Stimulated activated CD4-positive, alpha-beta T cell treated with anti-CD3 and anti-CD28 coated beads, Interleukin-12 subunit alpha, Interleukin-12 subunit beta, amount 100 ng/mL, for 48 hours (primary cell): ENCODE measurements around the gene MACROD1.

Experiments
- DNase-seq, 3 donors: peaks; one replicate each; pipeline ENCODE4 v3.0.0-alpha.2; 2020; ENCODE audit warnings: low read depth in 2 of 3, low spot score in 1 of 3

MACROD1 gene

DNA sequence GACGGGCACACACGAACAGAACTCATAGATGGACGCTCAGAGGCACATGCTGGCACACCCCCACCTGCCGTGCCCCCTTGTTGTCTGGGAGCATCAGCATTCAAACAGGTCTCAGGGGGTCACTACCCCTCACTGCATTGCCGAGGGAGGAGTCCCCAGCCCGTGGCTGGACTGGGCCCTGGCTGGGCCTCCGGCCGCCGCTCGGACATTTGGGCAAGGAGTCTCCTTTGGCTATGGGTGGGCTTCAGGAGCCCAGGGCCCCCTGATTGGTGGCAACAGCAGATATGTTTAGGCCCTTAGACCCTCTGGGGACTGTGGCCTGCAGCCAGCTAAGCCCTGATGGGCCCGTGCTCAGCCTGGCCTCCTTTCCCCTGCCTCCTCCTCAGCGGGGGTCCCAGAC, 88.3 kb downstream of the MACROD1 start:
- DNase-seq: no peak

DNA sequence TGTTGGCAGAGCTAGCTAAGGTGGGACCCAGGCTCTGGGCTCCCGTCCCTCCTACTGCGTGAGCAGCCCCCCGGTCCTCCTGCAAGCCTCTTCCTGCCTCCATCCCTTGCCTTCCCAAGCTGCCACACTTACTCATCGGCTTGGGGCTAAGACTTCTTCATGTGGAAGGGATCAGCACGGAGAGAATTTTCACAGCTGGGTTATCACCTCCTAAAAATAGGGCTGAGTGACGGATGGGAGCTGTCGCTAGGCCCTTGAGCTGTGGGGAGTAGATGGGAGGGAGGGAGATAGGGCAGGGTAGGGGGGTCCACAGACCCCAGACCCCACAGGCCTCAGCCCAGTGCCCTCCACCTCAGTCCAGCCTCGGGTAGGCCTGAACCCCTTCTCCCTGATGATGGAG, 89.2 kb downstream of the MACROD1 start:
- DNase-seq: no peak

DNA sequence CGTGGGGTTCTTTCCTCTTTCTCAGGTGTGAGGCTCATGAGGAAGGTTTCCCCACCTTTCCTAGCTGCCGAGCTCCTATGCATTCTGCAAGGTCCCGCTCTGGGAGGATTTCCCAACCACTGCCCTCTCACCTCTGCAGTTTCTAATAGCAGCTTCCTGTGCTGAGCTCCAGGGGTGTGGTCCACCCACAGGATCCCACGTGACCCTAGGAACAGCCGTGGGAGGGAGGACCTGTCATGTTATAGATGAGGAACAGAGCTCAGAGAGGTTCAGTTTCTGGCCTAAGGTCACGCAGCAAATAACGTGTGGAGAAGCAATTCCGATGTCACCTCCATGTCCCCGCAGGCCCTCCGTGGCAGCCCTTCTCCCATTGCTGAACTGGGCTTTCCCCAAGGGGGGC, 91.7 kb downstream of the MACROD1 start:
- no peak for DNase-seq

DNA sequence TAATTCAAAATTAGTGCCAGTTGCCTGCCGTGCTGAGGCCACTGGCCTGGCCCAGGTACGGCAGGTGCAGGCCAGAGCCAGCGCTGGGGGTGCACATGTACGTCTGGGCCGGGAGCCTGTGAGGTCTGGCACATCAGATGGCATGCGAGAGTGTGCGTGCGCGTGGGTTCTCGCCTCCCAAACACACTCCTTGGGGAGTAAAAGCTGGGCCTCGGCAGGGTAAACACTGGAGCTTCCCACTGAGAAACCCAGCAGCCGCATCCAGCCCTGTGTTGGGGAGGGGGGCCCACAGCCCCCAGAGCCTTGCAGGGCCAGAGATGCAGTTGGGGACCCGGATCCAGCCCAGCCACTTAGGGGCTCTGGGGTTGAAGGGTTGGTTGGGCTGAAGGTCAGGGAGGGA, 92.4 kb downstream of the MACROD1 start:
- DNase-seq: no peak

GRCh38 chr11:64072871-64073270, 93.0 kb downstream of the MACROD1 start:
- no peak for DNase-seq

GRCh38 chr11:64072403-64072802, 93.5 kb downstream of the MACROD1 start:
- no peak for DNase-seq

DNA sequence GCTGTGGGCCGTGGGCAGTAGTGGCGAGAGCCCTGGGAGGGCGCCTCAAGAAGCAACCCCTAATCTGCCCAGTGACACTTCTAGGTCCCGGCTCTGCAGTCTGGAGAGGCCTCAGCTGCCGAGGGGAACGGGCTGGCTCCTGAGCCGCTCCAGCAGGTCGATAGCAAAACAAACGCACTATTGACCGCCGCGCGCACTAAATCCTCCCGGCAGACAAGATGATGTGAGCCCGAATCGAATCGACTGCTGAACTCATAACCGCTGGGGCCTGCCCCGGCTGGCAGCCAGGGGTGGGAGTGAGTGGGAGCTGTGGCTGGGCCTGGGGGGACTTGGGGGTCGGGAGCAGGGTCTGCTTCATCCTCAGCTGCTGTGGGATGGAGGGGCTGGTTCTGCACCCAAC, 94.1 kb downstream of the MACROD1 start:
- no peak for DNase-seq

DNA sequence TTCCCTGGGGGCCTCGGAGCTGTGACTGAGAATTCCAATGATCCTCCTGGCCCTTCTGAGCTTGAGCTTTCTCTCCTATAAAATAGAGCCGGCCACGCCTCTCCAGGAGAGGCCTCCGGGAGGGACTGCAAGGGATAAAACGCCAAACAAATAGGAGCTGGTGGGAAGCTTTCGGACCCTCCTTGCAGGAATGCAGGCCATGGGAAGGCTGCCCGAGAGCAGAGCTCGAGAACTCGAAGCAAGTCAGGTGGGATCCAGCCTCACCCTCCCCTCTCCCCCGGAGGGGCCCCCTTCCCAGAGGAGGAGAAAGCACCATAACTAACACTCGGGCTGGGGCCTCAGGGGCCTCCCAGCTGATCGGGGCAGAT, 95.6 kb downstream of the MACROD1 start:
- no peak for DNase-seq

- DNase-seq: no peak
Observed at GRCh38 chr11:64069401-64070313, 96.3 kb downstream of the MACROD1 start.

DNA sequence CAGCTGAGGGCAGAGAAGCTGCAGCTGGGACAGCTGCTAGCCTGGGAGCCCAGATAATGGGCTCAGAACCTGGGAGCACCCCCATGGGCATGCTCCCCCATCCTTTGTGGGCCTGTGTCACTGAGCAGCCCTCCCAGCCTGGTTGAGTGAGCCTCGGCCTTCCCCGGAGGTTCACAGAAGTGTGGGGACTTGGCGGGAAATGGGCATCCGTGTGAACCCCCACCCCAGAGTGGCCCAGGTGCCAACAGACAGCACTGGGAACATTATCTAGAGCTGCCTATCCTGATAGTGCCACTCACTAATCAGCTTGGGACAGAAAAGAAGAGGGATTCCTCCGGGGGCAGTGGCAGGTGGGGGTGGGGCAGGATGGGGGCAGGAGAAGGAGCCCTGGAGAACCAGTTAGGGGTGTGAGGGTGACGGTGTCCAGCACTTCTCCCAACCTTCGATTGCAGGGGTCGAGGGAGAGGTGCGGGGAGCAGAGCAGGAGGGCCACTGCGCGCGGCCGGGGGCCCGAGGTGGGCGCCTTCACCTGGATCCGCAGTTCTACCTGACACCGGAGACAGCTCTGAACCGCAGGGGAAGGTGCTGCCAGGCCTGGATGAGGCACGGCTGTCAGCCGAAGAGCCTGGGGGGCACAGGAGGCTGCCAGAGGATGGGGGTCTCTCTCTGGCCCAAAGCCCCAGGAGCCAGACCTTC, 97.1 kb downstream of the MACROD1 start:
- DNase-seq: no peak

DNA sequence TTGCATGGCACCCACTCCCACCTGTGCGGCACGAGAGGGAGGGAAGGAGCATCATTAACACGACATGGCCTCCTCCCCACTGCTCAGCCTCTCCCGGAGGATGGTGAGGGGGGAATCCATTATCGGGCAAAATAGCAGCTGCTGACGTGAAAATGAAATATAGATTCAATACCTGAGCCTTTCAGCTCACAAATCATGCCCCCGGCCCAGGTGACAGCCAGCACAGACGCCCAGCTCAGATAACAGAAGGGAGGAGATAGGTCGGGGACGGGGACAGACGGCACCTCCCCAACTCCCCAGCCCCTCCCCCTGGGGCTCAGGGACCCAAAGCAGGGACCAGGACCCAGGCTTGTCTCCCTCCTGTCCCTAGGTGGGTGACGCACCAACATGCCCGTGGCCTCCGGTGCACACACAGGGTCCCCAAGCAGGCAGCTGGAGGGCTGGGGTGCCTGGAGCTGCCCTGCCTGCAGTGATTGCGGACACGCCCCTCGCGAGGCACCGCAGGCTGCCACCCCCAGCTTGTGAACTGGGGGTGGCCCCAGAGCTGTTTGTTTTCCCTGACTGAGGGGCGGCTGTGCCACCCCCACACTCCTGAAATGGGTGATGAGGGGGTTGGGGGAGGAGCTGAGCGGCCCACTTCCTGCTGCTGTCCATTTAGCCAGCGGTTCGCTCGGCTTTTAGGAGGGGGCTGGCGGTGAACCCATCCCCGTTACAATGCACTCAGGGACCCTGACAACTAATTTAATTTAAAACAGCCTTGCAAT, 98.5 kb downstream of the MACROD1 start:
- no peak for DNase-seq

DNA sequence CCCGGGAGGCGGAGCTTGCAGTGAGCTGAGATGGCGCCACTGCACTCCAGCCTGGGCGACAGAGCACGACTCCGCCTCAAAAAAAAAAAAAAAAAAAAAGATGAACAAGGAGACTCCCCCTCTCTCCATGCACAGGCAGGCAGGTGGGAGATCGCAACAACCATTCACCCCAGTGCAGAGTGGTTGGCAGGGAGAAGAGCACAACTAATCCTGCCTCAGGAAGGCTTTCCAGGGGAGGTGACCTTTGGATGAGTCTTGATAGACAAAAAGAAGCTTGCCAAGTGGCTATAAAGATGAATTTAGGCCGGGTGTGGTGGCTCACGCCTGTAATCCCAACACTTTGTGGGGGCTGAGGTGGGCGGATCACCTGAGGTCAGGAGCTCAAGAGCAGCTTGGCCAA, 100.2 kb downstream of the MACROD1 start:
- no peak for DNase-seq

GRCh38 chr11:64065141-64065465, 100.8 kb downstream of the MACROD1 start:
- DNase-seq: no peak

- DNase-seq: no peak
Observed at GRCh38 chr11:64064374-64065140, 101.4 kb downstream of the MACROD1 start.

GRCh38 chr11:64063777-64064176, 102.1 kb downstream of the MACROD1 start:
- no peak for DNase-seq

GRCh38 chr11:64062185-64063039, 103.5 kb downstream of the MACROD1 start:
- no peak for DNase-seq

- peak; percentile 9 to 43 (median 40) for DNase-seq
Observed at GRCh38 chr11:64060861-64061444, 105.0 kb downstream of the MACROD1 start.

- no peak for DNase-seq
Observed at GRCh38 chr11:64060263-64060860, 105.6 kb downstream of the MACROD1 start.

- no peak for DNase-seq
Observed at GRCh38 chr11:64059339-64060140, 106.4 kb downstream of the MACROD1 start.
